Stimulated activated CD8-positive, alpha-beta memory T cell treated with anti-CD3 and anti-CD28 coated beads, Interleukin-2, amount 100 ng/mL, for 1 hour (primary cell): ENCODE data around the gene GPC6.

Experiments
- DNase-seq, 2 donors: peaks; one replicate each; pipeline ENCODE4 v3.0.0-alpha.2; 2020; ENCODE audit warnings: low read depth in 2 of 2

The GPC6 gene

DNA sequence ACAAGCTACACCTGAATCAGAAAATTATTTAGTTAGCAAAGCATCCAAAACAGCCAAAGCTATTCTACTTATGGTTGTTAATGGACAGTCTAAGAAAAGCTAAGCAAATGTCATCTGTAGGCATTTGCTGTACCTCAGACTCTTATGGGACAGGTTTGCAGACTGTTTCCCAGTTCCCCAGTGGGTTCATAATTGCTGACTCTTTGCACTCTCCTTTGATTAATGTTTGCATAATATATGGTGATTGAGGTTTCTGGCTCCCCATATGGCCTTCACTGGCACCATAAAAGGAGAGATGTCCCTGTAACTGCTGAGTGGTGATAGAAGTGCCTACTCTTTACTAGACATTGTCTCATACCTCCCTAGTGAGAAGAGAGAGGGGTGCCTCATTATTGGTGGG is 142.1 kb downstream of the GPC6 start:
- DNase-seq: no peak

DNA sequence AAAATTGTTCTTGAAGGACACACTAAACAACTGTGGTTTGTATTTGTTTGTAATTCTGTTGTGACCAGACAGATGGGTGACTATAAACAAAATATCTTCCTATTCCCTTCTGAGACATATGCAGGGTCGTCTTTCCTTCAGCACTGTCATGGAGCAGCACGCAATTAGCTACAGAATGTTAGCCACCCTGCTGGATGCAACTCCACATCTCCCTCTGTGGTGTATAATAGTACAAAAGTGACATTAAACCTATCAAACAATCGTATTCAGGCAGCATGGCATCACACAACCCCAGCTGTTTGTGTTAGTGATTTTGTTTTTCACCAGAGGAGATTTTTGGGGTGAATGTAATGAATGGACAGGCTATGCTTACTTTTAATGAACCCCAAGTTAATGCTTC is 146.2 kb downstream of the GPC6 start:
- no peak for DNase-seq

DNA sequence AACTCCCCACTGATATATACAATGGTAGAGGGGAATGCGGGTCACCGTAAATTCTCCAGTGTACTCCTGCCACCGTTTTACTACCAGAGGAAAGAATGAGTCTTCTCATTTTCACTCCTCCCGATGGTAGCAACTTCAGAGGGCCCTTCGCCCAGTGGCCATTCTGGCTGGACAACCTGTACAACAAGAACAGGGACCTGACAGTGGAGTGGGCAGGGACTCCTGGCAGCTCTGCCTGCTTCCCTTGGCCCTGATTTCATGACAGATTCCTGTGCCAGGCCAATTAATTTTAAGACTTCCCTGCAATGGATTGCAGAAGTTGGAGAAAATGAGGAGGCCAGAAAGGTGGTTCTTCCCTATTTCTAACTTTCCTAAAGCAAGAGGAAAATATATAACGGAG is 148.9 kb downstream of the GPC6 start:
- no peak for DNase-seq

DNA sequence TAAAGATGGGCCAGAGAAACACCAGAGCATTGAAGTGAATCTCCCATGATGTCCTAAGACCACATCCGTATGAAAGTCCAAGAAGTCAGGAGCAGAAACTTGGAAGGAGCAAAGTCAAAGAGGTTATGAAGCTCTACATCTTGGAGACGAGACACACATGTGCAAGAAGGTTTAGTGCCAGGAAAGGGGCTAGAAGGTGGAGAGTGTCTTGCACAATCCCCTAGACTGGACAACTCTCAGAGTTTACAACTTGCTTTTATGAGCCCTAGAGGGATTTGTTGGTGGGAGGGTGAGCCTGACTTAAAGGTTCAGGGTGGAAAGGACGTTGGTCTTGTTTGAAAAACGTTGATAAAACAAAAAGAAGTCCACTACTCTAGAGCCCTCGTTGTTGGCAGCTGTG is 150.6 kb downstream of the GPC6 start:
- DNase-seq: no peak

DNA sequence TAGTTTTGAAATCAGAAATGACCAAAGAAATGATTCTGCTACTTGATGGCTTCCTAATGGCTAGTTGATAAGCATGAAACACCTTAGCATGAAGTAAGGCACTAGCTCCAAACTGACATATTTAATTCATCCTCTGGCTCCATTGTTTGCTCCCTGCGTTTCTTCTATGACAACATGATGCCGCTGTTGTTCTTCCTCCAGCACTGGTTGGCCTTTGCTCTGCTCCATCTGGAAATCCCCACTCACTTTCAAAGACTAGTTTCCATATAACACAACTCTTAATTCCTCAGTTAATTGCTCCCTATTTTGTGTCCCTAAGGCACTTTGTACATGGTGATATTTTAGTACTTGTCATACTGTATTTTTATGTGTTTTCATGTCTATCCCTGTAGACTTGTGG is 151.6 kb downstream of the GPC6 start:
- DNase-seq: no peak

DNA sequence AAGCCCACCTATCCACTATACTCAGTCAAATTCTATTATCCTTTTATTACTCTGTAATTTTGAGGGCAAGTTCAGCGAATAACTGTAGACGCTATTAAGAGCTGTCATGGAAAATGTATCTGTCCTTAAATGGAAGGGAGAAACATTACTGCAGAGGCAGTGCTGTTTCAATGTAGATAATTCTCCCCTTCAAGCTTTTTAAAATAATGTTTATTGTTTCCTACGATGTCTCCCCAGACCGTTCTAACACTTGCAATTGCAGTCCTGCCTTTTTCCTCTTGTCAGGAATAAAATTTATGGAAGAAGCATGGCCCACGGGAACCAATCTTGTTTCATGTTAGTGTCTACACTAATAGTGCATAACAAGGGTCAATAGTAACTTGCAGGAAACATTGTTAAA is 159.5 kb downstream of the GPC6 start:
- no peak for DNase-seq

DNA sequence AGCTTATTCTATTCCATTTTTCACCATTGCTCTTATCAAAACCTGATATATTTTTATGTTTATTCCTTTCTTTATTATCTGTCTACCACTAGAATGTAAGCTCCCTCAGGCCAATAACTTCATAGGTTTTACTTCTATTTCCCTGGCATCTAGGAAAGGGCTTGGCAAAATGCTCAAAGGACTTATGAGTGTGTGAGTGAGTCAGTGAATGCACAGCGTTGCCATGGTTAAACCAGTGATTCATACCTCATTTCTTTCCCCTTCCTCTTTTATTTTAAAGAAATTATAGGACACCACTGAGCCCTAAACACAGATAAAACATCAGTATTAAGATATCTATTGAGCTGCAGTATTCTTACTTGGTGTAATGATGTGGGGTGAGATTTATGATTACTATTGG is 162.1 kb downstream of the GPC6 start:
- DNase-seq: no peak

DNA sequence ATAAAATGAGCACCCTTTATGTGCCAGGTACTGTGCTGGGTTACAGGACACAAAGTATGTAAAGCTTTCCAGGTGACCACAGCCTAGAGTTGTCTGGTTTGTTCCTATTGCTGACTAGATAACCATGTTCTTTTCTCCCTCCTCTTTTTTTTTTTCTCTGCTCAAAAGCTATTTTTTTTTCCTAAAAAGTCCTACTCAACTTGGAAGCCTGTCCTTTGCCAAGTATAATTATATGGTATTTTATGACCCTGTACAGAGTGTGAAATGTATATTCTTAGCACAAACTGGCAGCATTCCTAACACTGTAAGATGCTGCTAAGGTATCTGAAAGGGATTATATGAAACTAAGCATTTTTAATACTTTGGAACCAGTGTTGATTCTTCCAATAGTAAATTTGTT is 171.0 kb downstream of the GPC6 start:
- DNase-seq: no peak

DNA sequence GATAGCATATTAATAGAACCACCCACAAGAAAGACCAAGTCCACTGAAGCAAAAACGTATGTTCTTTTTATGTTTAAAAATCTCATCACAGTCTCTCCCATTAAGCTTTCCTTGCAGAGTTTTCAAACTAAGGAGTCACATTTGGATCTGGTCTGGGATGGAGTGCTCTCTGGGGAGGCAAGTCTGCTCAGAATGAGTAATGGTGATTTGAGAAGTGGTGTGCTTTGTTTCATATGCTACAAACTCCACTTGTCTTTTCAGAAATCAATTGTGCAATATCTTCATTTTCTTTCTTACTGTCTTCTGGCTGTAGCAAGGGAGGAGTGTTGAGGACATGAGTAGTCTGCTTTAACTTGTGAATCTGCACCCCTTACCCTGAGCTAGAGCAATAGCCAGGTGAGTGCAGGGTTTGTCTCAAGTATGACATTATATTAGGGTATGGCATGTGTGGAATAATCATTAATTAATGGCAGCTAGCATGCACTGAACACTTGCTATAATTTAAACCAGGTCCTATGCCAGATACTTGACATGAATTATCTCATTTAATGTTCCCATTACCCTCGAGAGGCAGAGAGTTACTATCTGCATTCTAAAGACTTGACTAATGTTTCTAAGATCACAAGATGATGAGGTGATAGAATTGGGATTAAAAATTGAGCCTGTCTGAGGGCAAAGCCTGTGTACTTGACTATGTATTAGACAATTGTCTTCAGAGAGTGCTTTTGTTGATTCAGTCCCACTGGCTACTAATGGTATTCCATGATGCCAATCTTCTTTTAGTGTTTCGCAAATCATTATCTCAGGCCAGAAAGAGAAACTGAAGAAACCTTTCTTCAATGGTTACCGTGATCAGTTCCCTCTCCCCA is 171.8 kb downstream of the GPC6 start:
- no peak for DNase-seq

DNA sequence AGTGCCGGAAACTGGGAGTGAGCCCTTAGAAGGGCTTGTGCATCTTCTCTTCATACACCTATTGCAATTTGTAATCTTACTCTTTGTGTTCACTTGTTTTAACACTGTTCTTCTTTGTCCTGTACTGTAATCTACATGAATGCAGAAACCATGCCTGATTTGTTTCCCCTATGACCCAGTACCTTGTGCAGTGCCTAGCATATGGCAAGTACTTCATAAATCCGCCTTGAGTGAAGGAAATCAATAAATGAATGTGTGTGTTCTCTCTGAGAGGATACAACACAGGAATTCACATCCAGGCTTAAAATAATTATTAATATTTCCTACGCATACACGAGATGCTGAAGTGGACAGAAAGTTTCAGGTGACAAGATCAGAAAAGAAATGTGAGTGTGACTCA is 172.6 kb downstream of the GPC6 start:
- no peak for DNase-seq

DNA sequence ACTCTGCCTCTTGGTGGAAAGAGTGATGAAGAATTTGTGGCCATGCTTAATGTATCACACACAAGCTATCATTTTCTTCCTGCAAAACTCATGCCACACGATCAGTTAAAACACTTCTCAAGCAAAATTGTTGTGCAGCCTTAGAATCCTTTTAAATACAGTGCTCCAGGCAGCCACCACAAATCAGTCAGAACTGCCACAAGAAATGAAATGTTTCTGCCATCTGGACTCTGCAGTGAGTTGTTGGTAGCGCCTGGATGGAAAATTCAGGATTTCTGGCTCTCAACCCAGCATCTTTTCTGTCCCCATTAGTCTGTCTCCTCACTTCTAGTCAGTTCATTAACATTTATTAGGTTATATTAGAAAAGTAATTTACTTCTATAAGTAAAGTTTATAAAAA is 179.5 kb downstream of the GPC6 start:
- DNase-seq: no peak

DNA sequence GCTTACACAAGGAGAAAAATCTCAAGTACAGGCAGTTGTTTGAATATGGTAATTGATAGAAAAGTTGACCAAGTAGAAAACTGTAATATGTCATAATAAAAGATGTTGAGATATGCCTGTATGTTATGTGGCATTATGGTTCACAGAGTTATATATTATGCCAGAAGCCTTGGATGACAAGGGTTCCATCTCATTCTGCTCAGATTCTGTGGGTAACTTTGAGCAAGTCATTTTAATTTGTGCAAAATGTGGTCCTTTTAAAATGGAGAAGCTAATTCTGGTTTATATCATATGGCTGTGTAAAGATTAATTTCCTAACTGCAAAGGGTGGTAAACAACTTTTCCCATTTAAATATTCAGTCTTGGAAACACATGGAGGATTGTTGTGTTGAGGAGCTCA is 180.9 kb downstream of the GPC6 start:
- DNase-seq: no peak

DNA sequence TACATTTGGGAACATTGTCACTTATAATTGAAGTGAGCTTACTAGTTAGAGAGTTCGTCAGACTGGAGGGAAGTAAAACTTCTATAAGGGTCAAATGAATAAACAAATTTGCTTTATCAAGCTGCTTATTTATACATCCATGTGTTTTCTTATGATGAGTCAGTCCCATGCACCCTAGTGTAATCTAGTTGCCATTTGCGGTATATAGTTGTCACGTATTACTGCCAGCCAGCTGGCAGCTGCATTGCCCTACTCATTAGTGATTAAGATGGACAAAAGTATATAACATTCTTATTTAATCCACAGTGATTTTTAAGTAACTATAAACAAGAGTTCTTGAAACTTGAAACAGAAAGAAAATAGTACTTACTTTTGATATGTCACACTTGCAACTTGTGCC is 182.4 kb downstream of the GPC6 start:
- DNase-seq: no peak

DNA sequence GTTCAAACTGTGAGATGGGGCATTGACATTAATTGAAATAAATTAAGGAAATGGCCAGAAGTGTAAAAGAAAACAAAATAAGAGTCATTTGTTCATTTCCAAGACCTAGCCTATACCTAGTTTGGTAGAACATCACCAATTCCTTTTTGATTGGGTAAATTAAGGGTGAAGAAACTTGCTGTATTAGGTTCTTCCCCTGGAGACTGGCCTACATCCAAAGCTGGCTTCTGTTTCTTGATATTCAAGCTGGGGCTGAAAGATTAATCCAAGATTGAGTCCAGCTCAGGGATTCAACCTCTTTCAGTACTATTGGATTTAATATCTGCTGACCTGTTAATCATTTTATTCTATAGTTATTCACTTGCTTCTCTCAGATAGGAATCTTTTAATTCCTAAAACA is 183.2 kb downstream of the GPC6 start:
- DNase-seq: no peak

DNA sequence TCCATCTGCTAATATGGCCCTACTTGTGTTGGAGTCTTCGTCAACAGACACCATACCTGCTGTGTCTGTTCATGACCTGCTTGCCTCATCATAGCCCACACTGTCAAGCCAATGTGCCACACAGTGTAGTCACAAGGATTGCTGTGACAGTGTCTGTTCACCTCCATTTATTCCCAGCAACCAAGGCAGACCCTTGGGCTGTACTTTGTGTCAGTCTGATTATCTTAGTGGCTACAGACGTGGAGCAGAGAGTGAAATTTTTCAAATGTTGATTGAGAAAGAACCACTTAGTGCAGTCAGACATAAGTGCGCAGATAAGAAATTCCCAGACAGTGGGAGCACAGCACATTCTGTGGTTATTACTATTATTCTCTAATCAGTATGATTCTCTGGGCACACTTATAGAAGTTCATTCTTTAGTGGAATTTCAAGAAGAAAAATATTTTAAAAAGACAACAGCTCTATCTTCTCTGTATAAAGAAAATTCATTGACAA is 184.6 kb downstream of the GPC6 start:
- no peak for DNase-seq

DNA sequence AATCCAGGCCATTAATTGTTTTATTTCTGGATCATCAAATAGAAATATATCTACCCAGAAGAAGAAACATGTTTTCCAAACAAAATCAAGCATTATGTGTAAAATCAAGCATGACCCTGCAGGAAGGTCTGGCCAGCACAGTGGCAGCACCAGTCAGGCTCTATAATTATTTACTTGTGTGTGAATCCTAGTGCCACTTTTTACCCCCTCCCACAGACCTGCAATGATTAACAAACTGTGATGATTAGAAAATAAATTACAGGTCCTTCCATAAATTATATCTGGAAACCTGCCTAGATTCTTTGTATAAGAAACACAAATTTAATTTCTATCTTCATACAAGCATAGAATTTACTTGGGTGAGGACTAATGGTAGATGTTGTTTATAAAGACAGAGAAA is 186.1 kb downstream of the GPC6 start:
- DNase-seq: no peak

DNA sequence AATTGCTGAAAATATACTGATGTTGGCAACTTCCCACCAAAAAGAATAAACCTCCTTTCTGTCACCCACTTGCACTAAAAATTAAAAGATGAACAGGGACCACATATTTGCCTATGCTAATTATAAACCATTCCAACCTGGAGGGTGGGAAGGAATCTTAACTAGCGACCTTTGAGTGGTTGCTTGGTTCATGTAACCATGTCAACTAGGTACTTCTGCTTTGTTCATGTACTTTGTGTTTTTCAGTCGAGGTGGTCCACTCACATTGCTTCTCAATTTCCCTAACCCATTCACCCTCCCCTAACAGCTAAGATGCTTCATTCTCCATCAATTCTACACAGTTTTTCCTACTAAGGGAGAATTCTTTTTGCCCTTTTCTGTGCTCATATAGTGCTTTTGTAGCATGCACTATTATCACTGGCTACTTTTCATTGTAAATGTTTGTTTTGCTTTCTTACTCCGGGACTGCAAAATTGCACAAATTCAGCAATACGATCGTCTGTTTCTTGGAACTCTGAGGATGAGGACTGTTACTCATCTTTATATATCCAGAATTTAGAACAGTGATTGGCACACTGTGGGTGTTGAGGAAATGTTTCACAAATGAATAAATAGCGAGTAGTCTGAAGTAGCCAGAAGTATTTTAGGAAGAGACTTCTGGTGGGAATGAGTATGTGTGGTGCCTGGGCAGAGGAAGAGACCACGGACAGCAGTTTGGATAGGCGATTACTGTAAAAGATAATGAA is 187.5 kb downstream of the GPC6 start:
- DNase-seq: no peak

DNA sequence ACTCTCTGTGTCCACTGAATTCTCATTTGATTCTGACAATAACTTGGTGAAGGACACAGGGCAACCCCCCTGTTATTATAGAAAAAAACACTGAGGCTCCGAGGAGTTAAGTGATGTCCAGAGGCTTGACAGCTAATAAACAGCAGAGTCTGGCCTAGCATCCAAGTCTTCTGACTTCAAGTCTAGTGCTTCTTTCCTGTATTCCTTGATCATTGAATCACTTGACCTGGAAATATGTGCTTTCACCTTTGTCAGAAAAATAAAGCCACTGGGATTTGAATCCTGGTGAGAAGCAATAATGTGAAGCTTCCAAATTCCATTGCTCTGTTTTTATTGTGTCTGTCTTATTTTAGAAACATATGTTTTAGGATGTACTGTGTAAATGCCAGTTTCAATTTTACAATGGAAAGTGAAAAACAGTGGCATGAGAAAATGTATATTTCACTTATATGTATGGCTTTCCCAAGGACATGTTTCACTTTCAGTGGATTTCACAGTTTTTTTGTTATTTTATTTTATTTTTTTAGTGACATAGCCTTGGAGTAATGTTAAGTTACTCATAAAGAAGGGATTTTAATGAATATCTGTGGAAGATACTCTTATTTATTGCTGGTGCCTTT is 190.2 kb downstream of the GPC6 start:
- no peak for DNase-seq

DNA sequence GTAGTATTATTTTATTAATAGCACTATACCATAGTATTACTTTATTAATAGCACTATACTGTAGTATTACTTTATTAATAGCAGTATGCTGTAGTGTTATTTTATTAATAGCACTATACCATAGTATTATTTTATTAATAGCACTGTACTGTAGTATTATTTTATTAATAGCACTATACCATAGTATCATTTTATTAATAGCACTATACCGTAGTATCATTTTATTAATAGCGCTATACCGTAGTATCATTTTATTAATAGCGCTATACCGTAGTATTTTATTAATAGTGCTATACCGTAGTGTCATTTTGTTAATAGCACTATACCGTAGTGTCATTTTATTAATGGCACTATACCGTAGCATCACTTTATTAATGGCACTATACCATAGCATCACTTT is 191.8 kb downstream of the GPC6 start:
- no peak for DNase-seq

DNA sequence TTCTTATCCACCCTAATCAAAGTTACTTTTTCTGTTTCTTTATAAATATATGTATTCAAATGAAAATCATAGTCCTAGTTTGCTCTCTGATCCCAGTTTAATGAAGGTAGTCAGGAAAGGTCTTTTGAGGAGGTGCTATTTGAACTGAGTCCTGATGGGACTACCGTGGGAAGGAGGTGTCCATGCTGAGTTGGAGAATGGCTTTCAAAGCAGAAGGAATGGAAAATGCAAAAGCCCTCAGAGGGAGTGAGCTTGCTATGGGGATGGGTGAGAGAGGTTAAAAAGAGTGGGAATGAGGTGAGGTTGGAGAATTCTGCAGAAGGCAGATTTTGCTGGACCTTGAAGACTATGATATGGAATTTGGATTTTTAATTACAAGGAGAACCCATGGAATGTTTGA is 193.6 kb downstream of the GPC6 start:
- DNase-seq: no peak

DNA sequence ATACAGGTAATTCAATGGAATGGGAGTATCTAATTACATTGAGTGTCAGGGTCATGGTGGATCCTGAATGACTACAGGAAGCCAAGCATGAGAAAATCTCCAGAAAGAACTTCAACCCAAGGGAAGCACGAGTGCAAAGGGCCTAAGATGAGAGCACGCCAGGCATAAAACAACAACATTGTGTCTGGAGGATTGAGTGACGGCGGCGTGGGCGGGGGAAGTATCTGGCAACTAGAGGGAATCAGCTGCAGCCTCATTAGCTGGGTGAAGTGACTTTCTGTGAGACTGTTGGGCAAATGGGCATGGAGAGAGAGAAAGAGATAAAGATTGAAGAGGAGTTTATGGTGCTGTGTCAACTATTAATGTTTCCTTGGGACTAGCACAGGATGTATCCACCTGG is 194.3 kb downstream of the GPC6 start:
- no peak for DNase-seq

DNA sequence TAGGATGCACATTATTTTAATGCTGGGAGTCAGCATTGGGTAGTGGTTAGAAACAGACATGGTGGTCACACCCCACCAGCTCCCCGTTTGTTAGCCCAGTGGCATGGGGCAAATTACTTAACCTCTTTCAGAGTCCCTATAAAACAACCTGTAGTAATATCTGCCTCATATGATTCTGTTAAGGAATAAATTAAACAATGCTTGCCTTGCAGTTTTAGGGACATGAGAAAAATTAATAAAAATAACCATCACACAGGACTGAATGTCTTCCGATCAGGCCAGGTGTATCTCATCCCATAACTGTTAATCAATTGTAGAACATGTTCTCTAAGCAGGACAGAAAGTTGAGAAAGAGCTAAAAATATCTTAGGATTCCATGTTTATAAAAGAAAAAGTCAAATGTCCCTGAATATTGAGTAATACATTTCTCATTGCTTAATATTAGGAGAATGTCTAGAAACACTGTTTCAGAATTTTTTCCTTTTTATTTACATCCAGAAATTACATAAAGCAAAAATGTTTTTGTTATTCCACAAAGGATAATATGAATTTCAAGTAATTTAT is 196.5 kb downstream of the GPC6 start:
- DNase-seq: no peak
